Non-pigmented ciliary epithelial cell (primary cell): ENCODE results near the gene LITAF.
"Not testable (repeated sequence)": the region's sequence is repeated elsewhere in the genome, so short reads cannot be mapped to it uniquely, and the experiment has no call there.

Source experiments
- DNase-seq: peaks from one replicate; pipeline ENCODE4 v3.0.0-alpha.2; 2010; ENCODE audit warnings: low read depth

The LITAF gene

DNA sequence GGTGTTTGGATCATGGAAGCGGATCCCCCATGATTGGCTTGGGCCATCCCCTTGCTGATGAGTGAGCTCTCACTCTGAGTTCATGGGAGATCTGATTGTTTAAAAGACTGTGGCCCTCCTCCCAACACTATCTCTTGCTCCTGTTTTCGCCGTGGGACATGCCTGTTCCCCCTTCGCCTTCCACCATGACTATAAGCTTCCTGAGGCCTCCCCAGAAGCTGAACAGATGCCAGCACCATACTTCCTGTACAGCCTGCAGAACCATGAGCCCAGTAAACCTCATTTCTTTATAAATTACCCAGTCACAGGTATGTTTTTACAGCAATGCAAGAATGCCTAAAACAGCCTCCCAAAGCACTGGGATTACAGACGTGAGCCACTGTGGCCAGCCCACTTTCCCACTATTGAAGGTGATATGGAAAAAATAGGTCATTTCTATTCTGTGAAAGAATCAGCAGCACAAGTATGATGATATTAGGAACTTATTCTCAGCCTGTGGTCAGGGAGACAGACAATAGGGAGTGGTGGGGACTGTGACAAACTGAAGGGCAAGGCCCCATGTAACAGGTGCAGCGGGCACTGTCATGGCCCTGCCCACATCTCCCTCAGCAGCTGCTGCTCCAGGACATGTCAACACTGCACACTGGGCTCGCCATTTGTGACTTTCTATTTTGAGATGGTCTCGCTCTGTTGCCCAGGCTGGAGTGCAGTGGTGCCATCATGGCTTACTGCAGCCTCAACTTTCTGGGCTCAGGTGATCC lies 33.7 kb upstream of the LITAF start:
- DNase-seq: no peak

GRCh38 chr16:11619327-11619851 lies 32.7 kb upstream of the LITAF start:
- DNase-seq: no peak

DNA sequence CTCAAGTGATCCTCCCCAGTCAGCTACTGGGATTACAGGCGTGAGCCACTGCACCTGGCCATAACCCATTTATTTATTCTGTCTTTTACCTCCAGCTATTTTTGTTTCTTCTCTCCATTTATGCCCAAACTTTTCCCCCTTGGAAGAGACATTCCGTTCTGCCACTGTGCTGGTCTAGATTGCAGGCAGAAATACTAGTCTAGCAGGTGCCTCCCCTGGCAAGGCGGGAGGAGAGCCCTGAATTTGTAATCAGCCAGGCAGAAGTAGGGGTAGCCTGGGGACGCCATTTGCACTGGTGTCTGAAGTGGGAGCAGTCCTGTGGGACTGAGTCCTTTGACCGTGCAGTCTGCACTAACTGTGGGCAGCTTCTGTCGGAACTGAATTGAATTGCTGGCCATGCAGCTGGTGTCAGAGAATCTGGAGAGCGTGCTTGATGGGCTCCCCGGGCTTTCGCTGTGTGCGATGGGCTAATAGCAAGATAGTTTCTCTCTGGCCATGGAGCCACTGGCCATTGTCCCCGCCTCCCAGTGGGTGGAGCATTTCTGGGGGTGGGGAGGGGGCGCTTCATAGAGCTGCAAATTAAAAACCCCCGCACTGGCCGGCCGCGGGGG lies 31.5 kb upstream of the LITAF start:
- DNase-seq: no peak

DNA sequence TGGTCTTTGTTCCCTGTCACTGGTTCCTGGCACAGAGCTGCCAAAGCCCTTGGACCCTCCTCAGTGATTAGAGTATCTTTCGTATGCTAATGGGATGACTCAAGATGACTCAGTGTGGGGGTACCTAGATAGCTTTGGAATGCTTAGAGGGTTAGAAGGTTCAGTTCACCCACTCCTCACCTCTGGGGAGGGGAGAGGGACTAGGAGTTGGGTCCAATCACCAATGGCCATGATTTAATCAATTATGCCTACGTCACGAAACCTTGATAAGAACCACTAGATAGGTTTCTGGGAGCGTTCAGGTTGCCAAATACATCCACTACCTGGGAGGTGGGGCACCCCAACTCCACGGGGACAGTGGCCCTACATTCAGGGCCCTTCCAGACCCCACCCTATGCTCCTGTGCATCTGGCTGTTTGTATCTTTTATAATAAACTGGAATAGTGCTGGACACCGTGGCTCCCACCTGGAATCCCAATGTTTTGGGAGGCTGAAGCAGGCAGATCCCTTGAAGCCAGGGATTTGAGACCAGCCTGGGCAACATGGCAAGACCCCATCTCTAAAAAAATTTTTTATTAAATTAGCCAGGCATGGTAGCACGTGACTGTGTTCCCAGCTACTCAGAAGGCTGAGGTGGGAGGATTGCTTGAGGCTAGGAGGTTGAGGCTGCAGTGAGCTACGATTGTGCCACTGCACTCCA lies 29.2 kb upstream of the LITAF start:
- no peak for DNase-seq

- DNase-seq: no peak
Observed at GRCh38 chr16:11614587-11615175, 28.0 kb upstream of the LITAF start.

- no peak for DNase-seq
Observed at GRCh38 chr16:11613381-11614303, 26.9 kb upstream of the LITAF start.

- no peak for DNase-seq
Observed at GRCh38 chr16:11612665-11613025, 25.9 kb upstream of the LITAF start.

- no peak for DNase-seq
Observed at GRCh38 chr16:11611871-11612664, 25.3 kb upstream of the LITAF start.

DNA sequence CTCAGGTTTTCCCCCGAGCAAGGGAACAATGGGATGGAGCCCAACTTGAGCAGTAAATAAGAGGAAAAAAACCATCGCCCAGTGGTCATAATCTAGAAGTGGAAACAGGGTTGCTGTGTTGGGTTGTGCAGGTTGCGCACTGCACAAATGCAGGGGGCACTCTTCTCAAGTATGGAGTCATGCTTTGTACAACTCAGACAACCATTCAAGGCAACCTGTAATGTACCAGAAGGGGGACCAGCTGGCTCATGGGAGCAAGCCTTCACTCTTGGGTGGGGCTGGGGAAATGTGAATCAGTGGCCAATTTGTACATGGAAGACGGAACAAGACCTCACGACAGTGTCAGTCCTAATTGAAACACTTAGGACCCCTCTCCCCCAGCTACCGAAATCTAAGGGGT lies 23.9 kb upstream of the LITAF start:
- no peak for DNase-seq

GRCh38 chr16:11610121-11610505 lies 23.4 kb upstream of the LITAF start:
- DNase-seq: no peak

- no peak for DNase-seq
Observed at GRCh38 chr16:11609474-11610120, 22.9 kb upstream of the LITAF start.

- DNase-seq: no peak
Observed at GRCh38 chr16:11605891-11606290, 19.2 kb upstream of the LITAF start.

DNA sequence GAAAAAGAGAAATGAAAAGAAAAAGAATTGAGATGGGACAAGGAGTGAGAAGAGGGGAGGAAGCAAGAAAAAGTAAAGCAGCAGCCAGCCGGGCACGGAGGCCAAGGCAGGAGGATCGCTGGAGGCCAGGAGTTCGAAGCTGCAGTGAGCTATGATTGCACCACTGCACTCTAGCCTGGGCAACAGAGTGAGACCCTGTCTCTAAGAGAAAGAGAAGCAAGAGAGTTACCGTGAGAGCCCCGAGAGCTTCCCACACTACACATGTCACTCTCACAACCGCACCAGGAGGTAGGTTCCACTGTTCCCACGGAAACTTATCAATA lies 18.8 kb upstream of the LITAF start:
- DNase-seq: no peak

GRCh38 chr16:11604783-11605563 lies 18.3 kb upstream of the LITAF start:
- no peak for DNase-seq

- DNase-seq: not testable (repeated sequence)
Observed at GRCh38 chr16:11604296-11604695, 17.6 kb upstream of the LITAF start.

DNA sequence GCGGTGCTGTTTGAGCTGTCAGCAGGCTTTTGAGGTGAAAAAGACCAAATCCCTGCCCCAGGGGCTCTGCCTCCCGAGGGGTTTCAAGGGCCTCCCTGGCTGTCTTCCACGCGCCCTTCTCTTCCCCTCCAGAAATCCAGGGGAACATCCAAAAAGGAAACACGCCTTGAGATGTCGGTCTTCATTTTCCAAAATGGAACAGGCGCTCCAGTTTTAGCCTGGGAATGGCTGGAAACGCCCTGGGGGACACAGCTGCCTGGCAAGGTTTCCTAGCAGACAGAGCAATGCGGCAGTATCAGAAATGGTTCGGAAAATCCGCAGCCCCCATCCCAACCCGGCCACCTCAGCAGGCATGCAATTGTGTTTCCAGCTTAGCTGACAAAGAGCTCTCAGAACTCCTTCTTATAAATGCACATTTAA lies 16.6 kb upstream of the LITAF start:
- no peak for DNase-seq

DNA sequence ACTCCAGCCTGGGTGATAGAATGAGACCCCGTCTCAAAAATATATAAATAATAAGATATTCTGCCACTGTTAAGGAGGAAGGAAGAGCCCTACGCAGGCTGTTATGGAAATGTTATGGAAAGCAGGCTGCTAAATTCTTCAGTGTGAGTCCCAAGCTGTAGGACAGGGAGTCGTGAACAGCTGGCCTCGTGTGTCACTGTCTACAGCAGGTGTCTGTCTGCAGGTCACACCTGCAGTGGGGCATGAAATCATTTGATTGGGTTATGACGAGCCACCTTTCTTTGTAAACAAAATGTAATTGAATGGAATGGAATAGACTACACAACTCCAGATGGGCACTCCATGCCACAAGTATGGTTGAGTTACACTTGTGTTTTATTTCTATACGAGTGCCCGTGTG lies 15.6 kb upstream of the LITAF start:
- no peak for DNase-seq

GRCh38 chr16:11601911-11602310 lies 15.2 kb upstream of the LITAF start:
- no peak for DNase-seq

GRCh38 chr16:11601425-11601824 lies 14.7 kb upstream of the LITAF start:
- no peak for DNase-seq

GRCh38 chr16:11599579-11599978 lies 12.9 kb upstream of the LITAF start:
- no peak for DNase-seq
